HEK293T (cell line): ENCODE results near the gene CLDN7.

Experiments
- ARNT ChIP-seq: fragments of 450-650 bp; IDR thresholded peaks from 2 replicates; pipeline ENCODE4 v1.6.1; 2017; ENCODE audit warnings: mild to moderate bottlenecking
- FOXA1 ChIP-seq: fragments of 450-650 bp; IDR thresholded peaks from 2 replicates; pipeline ENCODE4 v1.6.1; 2016; ENCODE audit warnings: mild to moderate bottlenecking
- FOXK2 ChIP-seq: fragments of 450-650 bp; IDR thresholded peaks from 2 replicates; pipeline ENCODE4 v1.6.1; 2016; ENCODE audit warnings: mild to moderate bottlenecking
- PKNOX1 ChIP-seq: fragments of 450-650 bp; IDR thresholded peaks from 2 replicates; pipeline ENCODE4 v1.6.1; 2016
- TARDBP ChIP-seq: fragments of 450-650 bp; IDR thresholded peaks from 2 replicates; pipeline ENCODE4 v1.6.1; 2016
- ZNF384 ChIP-seq: fragments of 450-650 bp; IDR thresholded peaks from 2 replicates; pipeline ENCODE4 v1.6.1; 2016

DNA sequence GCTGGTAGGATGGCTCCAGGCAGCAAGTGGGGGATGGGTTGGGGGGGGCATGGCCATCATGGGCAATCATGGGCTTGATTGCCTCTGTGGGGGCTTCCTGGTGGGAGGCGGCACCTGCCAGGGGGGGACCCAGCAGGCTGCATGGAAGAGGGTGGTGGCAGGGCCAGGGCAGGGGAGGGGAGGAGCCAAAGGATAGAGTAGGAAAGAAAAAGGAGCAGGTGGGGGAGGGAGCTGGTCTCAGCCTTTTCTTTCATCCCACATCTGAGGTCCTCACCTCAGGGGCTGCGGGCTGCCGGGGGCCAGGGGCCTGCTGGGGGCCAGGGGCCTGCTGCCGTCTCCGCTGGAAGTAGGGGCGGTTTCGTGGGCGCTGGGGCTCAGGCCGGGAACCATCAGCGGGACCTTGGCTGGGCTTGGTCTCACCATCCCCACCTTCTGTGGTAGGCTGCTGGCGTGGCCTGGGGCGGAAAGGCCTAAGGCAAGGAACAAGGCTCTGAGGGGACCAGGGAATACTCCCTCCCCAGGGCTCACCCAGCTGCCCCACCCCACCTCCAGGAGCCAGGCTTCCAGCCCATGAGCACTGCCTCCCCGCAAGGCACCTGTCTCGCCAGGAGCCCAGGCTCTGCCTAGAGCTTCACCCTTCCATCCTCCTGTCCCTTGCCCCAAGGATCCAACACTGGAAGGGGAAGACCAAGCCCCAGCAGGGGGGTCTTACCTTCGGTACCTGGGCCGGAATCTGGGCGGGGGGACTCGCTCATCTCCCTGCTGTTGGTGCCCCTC, 27.2 kb upstream of the CLDN7 start:
- TF ChIP-seq FOXK2: no peak
- TF ChIP-seq FOXA1: no peak
- TF ChIP-seq PKNOX1: no peak
- TF ChIP-seq ARNT: no peak
- TF ChIP-seq ZNF384: no peak
- TF ChIP-seq TARDBP: no peak
